GM20000 (cell line): Measurements from ENCODE around the gene MYOG.

ENCODE experiments used
- DNase-seq: peaks from one replicate; pipeline ENCODE4 v3.0.0; 2012; ENCODE audit warnings: low spot score
- TF ChIP-seq, protein P1 (sequence below): IDR thresholded peaks from 2 replicates; pipeline ENCODE4 v1.5.1; 2012; ENCODE audit warnings: mild to moderate bottlenecking, control low read depth; ENCODE audit errors: extremely low read depth, missing control alignments

The MYOG gene

GRCh38 chr1:203037509-203038190 is 48.2 kb downstream of the MYOG start:
- DNase-seq: no peak

GRCh38 chr1:203036537-203036936 is 49.3 kb downstream of the MYOG start:
- no peak for DNase-seq
- TF ChIP-seq, protein P1, sequence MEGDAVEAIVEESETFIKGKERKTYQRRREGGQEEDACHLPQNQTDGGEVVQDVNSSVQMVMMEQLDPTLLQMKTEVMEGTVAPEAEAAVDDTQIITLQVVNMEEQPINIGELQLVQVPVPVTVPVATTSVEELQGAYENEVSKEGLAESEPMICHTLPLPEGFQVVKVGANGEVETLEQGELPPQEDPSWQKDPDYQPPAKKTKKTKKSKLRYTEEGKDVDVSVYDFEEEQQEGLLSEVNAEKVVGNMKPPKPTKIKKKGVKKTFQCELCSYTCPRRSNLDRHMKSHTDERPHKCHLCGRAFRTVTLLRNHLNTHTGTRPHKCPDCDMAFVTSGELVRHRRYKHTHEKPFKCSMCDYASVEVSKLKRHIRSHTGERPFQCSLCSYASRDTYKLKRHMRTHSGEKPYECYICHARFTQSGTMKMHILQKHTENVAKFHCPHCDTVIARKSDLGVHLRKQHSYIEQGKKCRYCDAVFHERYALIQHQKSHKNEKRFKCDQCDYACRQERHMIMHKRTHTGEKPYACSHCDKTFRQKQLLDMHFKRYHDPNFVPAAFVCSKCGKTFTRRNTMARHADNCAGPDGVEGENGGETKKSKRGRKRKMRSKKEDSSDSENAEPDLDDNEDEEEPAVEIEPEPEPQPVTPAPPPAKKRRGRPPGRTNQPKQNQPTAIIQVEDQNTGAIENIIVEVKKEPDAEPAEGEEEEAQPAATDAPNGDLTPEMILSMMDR: no peak

More at GRCh38 chr1:203037509-203038190, 48.2 kb downstream of the MYOG start:
- TF ChIP-seq, protein P1: no peak

- no peak for DNase-seq
Observed at GRCh38 chr1:203036135-203036534, 49.7 kb downstream of the MYOG start.

GRCh38 chr1:203035111-203036000 is 50.5 kb downstream of the MYOG start:
- no peak for DNase-seq

More at GRCh38 chr1:203036135-203036534, 49.7 kb downstream of the MYOG start:
- TF ChIP-seq, protein P1: no peak

DNA sequence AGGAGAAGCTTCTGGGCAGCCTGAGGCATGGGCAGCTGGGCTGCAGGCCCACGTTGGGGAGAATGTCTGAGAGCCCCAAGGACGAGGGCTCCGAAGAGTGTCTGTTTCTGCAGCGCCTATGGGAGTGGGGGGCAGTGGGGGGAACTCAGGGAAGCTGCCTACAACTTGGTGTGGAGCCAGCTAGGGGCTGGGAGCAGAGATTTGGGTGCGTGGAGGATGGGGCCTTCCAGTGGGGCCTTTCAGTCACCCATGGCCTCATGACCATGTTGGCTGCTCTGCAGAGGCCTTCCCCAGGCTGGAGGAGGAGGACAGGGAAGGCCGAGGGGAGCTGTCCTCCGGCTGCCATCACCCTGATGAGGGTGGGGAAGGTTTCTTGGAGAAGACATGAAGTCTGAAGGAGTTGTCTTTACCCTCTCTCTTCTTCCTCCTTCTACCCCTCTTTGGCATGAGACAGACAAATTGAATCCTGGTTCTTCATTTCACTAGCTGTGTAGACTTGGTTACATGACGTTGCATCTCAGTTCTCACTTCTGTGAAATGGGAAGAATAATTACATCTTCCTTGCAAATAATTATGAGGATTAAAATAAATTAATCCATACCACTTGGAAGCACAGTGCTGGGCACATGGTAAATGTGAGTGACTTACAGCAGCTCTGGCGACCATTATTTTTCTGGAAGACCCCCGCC is 51.2 kb downstream of the MYOG start:
- no peak for DNase-seq
- TF ChIP-seq, protein P1: no peak

More at GRCh38 chr1:203035111-203036000, 50.5 kb downstream of the MYOG start:
- TF ChIP-seq, protein P1: no peak

GRCh38 chr1:203033917-203034316 is 51.9 kb downstream of the MYOG start:
- TF ChIP-seq, protein P1: no peak
- no peak for DNase-seq
